ENCODE measurements around the gene FOXO6.

Gene FOXO6

DNA sequence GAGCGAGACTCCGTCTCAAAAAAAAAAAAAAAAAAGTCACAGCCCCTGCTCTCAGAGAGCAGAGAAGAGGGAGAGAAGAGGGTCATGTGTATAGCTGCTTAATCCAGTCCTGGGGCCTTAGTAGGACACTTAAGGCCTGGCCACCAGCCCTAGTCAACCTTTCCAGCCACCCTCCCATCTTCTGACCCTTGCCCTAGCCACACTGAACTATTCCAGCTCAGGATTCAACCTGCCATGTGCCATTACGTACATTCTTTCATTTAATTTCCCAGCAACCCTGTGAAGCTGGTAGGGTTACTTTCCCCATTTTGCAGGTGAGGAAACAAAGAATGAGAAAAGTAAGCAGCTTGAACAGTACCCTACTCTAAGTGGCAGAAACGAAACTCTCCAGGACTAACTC lies 9.0 kb downstream of the FOXO6 start:
- ATAC-seq = no peak
- TF ChIP-seq GLIS3 (CRISPR knock-in tag; IDR thresholded peaks at IDR 0.05) (no peak), ZFP3 (CRISPR knock-in tag; IDR thresholded peaks at IDR 0.05) (no peak), RARB (CRISPR knock-in tag; IDR thresholded peaks at IDR 0.05) (no peak), TCF4 (CRISPR knock-in tag; IDR thresholded peaks at IDR 0.05; ENCODE audit: borderline replicate concordance) (no peak)

DNA sequence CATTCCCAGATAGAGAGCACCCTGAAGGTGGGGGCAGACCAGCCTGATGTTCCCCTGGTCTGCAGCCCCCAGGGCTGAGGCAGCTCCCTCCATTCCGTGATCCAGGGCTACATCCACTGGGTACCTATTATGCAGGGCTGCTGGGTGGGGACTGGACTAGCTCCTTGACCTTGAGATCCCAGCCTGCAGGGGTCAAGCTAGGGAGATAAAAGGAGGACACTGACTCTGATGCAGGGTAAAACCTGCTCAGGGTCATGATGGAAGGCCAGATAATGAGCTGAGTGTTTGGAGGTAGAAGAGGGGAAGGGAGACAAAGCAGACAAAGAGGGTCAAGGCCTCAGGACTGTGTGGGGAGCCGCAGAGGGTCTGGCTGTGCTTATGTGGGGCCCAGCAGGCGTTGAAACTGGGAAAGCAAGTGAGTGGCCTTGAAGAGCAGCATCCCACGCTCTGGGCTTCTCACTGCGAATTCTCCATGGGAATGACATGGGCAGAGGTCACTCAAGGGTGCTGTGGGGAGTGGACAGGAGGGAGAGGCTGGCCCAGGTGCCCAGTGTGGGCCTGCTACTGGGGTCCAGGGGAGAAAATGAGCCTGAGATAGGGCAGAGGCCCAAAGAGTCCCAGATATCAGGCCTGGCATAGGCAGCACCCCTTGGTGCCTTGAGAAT lies 9.7 kb downstream of the FOXO6 start:
- no peak for ATAC-seq

DNA sequence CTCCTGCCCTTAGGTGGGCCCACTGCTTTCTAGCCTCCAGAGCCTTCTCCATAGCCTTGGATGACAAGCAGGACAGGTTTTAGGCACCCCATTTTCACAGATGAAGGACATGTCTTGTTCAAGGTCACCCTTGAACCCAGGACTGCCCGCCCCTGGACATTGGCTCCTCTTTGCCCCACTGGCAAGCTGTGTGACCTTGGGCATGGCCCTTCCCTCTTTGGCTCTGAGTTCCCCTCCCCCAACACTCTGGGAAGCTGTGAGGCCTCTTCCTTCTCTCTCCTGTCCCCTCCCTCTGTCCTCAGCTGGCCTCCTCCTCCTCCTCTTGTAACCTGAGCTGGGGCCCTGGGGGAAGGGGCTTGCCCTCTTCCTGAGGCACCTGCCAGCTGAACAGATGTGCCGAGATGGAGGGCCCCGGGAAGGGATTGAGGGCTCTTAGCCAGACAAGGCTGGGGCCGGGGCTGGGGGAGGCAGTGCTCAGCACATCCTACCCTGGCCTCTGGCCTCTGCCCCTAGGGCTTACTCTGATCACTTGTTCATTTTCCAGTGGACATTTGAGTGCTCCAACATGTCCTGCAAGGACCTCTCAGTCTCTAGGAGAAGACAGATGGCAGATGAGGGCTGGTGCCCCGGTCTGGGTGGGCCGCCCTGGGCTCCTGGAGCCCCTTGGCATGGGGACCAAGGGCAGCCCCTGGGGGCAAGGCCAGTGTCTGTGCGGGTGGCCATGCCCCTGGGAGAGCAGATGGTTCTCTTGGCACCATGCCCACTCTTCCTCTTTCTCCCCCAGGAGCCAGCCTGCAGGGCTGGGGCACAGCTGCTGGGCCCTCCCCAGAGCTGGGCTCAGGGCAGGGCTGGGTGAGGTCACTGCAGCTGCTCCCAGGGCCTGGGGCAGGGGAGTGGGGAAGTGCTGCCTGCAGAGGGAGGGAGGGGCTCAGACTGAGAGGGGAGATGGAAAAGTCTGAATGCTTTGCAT lies 10.7 kb downstream of the FOXO6 start:
- peak; percentile 39 for ATAC-seq
- TF ChIP-seq, protein P1, sequence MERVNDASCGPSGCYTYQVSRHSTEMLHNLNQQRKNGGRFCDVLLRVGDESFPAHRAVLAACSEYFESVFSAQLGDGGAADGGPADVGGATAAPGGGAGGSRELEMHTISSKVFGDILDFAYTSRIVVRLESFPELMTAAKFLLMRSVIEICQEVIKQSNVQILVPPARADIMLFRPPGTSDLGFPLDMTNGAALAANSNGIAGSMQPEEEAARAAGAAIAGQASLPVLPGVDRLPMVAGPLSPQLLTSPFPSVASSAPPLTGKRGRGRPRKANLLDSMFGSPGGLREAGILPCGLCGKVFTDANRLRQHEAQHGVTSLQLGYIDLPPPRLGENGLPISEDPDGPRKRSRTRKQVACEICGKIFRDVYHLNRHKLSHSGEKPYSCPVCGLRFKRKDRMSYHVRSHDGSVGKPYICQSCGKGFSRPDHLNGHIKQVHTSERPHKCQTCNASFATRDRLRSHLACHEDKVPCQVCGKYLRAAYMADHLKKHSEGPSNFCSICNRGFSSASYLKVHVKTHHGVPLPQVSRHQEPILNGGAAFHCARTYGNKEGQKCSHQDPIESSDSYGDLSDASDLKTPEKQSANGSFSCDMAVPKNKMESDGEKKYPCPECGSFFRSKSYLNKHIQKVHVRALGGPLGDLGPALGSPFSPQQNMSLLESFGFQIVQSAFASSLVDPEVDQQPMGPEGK (CRISPR knock-in tag; IDR thresholded peaks at IDR 0.05; ENCODE audit: borderline replicate concordance) = 0 out of 2 replicates have a peak, but pooled peaks have one; percentile 23
- no peak for TF ChIP-seq ISL1 (CRISPR knock-in tag; IDR thresholded peaks at IDR 0.05)

More for the DNA sequence above, 9.7 kb downstream of the FOXO6 start:
- no peak for TF ChIP-seq ZNF565 (CRISPR knock-in tag; conservative IDR thresholded peaks at IDR 0.05; ENCODE audit: low read depth)
- no peak for TF ChIP-seq GLIS3 (CRISPR knock-in tag; IDR thresholded peaks at IDR 0.05)
- TF ChIP-seq, protein P2, sequence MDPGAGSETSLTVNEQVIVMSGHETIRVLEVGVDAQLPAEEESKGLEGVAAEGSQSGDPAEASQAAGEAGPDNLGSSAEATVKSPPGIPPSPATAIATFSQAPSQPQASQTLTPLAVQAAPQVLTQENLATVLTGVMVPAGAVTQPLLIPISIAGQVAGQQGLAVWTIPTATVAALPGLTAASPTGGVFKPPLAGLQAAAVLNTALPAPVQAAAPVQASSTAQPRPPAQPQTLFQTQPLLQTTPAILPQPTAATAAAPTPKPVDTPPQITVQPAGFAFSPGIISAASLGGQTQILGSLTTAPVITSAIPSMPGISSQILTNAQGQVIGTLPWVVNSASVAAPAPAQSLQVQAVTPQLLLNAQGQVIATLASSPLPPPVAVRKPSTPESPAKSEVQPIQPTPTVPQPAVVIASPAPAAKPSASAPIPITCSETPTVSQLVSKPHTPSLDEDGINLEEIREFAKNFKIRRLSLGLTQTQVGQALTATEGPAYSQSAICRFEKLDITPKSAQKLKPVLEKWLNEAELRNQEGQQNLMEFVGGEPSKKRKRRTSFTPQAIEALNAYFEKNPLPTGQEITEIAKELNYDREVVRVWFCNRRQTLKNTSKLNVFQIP (CRISPR knock-in tag; IDR thresholded peaks at IDR 0.05; ENCODE audit: borderline replicate concordance, low read depth) = no peak
- no peak for TF ChIP-seq ESRRG (CRISPR knock-in tag; IDR thresholded peaks at IDR 0.05)
- no peak for TF ChIP-seq CSDC2 (CRISPR knock-in tag; IDR thresholded peaks at IDR 0.05)

DNA sequence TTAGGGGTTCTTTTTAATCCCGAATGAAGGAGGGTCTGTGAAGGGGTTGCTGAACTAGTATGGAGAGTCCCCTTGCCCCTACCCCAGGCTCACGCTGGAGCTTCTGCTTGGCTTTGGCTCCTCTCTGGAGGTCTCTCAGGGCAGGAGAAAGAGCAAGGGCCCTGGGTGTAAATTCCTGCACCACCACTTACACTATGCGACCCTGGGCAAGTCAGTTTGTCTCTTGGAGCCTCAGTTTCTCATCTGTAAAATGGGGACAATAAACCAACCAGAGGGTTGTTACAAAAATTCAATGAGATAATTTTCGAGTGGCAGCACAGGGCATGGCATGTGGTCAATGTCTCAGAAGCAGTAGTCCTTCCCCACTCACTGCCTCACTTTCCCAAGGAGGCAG lies 11.4 kb downstream of the FOXO6 start:
- no peak for ATAC-seq
- TF ChIP-seq, protein P3, sequence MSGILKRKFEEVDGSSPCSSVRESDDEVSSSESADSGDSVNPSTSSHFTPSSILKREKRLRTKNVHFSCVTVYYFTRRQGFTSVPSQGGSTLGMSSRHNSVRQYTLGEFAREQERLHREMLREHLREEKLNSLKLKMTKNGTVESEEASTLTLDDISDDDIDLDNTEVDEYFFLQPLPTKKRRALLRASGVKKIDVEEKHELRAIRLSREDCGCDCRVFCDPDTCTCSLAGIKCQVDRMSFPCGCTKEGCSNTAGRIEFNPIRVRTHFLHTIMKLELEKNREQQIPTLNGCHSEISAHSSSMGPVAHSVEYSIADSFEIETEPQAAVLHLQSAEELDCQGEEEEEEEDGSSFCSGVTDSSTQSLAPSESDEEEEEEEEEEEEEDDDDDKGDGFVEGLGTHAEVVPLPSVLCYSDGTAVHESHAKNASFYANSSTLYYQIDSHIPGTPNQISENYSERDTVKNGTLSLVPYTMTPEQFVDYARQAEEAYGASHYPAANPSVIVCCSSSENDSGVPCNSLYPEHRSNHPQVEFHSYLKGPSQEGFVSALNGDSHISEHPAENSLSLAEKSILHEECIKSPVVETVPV (CRISPR knock-in tag; IDR thresholded peaks at IDR 0.05) = no peak
- TF ChIP-seq ZNF565 (CRISPR knock-in tag; conservative IDR thresholded peaks at IDR 0.05; ENCODE audit: low read depth) (no peak), ZNF70 (CRISPR knock-in tag; IDR thresholded peaks at IDR 0.05) (no peak), GLIS3 (CRISPR knock-in tag; IDR thresholded peaks at IDR 0.05) (no peak), ZFP30 (CRISPR knock-in tag; IDR thresholded peaks at IDR 0.05) (no peak), ESRRG (CRISPR knock-in tag; IDR thresholded peaks at IDR 0.05) (no peak), OSR1 (CRISPR knock-in tag; IDR thresholded peaks at IDR 0.05) (no peak), ZC3H10 (CRISPR knock-in tag; IDR thresholded peaks at IDR 0.05) (no peak), ZFP3 (CRISPR knock-in tag; IDR thresholded peaks at IDR 0.05) (no peak), ARNTL (CRISPR knock-in tag; IDR thresholded peaks at IDR 0.05; ENCODE audit: borderline replicate concordance, low read depth) (no peak), CSDC2 (CRISPR knock-in tag; IDR thresholded peaks at IDR 0.05) (no peak), SNAI2 (CRISPR knock-in tag; IDR thresholded peaks at IDR 0.05) (no peak), TOX (CRISPR knock-in tag; IDR thresholded peaks at IDR 0.05; ENCODE audit: borderline replicate concordance) (no peak), BACH2 (CRISPR knock-in tag; IDR thresholded peaks at IDR 0.05; ENCODE audit: borderline replicate concordance) (no peak), RARB (CRISPR knock-in tag; IDR thresholded peaks at IDR 0.05) (no peak)
- TF ChIP-seq, protein P4, sequence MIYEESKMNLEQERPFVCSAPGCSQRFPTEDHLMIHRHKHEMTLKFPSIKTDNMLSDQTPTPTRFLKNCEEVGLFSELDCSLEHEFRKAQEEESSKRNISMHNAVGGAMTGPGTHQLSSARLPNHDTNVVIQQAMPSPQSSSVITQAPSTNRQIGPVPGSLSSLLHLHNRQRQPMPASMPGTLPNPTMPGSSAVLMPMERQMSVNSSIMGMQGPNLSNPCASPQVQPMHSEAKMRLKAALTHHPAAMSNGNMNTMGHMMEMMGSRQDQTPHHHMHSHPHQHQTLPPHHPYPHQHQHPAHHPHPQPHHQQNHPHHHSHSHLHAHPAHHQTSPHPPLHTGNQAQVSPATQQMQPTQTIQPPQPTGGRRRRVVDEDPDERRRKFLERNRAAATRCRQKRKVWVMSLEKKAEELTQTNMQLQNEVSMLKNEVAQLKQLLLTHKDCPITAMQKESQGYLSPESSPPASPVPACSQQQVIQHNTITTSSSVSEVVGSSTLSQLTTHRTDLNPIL (CRISPR knock-in tag; IDR thresholded peaks at IDR 0.05; ENCODE audit: low read depth) = no peak
- TF ChIP-seq, protein P5, sequence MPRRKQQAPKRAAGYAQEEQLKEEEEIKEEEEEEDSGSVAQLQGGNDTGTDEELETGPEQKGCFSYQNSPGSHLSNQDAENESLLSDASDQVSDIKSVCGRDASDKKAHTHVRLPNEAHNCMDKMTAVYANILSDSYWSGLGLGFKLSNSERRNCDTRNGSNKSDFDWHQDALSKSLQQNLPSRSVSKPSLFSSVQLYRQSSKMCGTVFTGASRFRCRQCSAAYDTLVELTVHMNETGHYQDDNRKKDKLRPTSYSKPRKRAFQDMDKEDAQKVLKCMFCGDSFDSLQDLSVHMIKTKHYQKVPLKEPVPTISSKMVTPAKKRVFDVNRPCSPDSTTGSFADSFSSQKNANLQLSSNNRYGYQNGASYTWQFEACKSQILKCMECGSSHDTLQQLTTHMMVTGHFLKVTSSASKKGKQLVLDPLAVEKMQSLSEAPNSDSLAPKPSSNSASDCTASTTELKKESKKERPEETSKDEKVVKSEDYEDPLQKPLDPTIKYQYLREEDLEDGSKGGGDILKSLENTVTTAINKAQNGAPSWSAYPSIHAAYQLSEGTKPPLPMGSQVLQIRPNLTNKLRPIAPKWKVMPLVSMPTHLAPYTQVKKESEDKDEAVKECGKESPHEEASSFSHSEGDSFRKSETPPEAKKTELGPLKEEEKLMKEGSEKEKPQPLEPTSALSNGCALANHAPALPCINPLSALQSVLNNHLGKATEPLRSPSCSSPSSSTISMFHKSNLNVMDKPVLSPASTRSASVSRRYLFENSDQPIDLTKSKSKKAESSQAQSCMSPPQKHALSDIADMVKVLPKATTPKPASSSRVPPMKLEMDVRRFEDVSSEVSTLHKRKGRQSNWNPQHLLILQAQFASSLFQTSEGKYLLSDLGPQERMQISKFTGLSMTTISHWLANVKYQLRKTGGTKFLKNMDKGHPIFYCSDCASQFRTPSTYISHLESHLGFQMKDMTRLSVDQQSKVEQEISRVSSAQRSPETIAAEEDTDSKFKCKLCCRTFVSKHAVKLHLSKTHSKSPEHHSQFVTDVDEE (CRISPR knock-in tag; IDR thresholded peaks at IDR 0.05) = no peak
- TF ChIP-seq, protein P1 (CRISPR knock-in tag; IDR thresholded peaks at IDR 0.05; ENCODE audit: borderline replicate concordance) = no peak
